Measurements from ENCODE around the gene CARD9.

GRCh38 chr9:136392538-136393449 is 19.3 kb upstream of the CARD9 start:
- TF ChIP-seq POLR2AphosphoS5 (IDR thresholded peaks at IDR 0.05) (no peak), CTCF (IDR thresholded peaks at IDR 0.05) (no peak), POLR2A (IDR thresholded peaks at IDR 0.05) (no peak), EP300 (IDR thresholded peaks at IDR 0.05) (no peak)

Data from suprapubic skin (tissue), 4 donors.